Neural cell (in vitro differentiated cells): ENCODE data around the gene CASP2. TPM values are rescaled to one million over a fixed set of nuclear protein-coding genes. Genes with fewer than 3 reads are reported as not detected.

Experiments
- H2AFZ ChIP-seq: fragments of 200-600, 300-800 bp; sonication (generic), shearing (Covaris generic); 2 replicates; pipeline ENCODE4 v1.6.0; 2014; ENCODE audit warnings: low read depth, mild to moderate bottlenecking, antibody characterized with exemption, low read length, moderate library complexity
- H3F3A ChIP-seq: fragments of 200-600 bp; shearing (Covaris generic); 2 replicates; pipeline ENCODE4 v1.6.1; 2016; ENCODE audit warnings: mild to moderate bottlenecking, moderate library complexity, mixed read lengths, antibody characterized with exemption, low read length; ENCODE audit not compliant: insufficient read depth, poor library complexity, severe bottlenecking
- H3K27ac ChIP-seq: fragments of 200-600, 300-800 bp; sonication (generic), shearing (Covaris generic); 2 replicates; pipeline ENCODE4 v1.5.1; 2014; ENCODE audit warnings: mild to moderate bottlenecking, low read length, moderate library complexity
- H3K27me3 ChIP-seq: fragments of 300-800, 200-600 bp; sonication (generic), shearing (Covaris generic); 2 replicates; pipeline ENCODE4 v1.6.0; 2014; ENCODE audit warnings: mild to moderate bottlenecking, low read depth, low read length, moderate library complexity; ENCODE audit not compliant: insufficient read depth
- H3K36me3 ChIP-seq: fragments of 300-800, 200-600 bp; sonication (generic), shearing (Covaris generic); 2 replicates; pipeline ENCODE4 v1.5.1; 2014; ENCODE audit warnings: mild to moderate bottlenecking, antibody characterized with exemption, low read length, moderate library complexity; ENCODE audit not compliant: insufficient read depth
- H3K4me2 ChIP-seq: fragments of 300-800, 200-600 bp; sonication (generic), shearing (Covaris generic); 2 replicates; pipeline ENCODE4 v1.6.0; 2014; ENCODE audit warnings: mild to moderate bottlenecking, low read length
- H3K4me3 ChIP-seq: fragments of 300-800, 200-600 bp; sonication (generic), shearing (Covaris generic); 2 replicates; pipeline ENCODE4 v1.5.1; 2014; ENCODE audit warnings: mild to moderate bottlenecking, low read length, moderate library complexity
- H3K79me2 ChIP-seq: fragments of 200-600 bp; shearing (Covaris generic); replicated peaks from 2 replicates; pipeline ENCODE4 v1.6.0; 2014; ENCODE audit warnings: mild to moderate bottlenecking, low read length, moderate library complexity; ENCODE audit not compliant: insufficient read depth
- H3K9ac ChIP-seq: fragments of 300-800, 200-600 bp; sonication (generic), shearing (Covaris generic); 2 replicates; pipeline ENCODE4 v1.6.1; 2016; ENCODE audit warnings: mild to moderate bottlenecking, low read length, mixed read lengths
- H3K9me2 ChIP-seq: fragments of 200-600 bp; shearing (Covaris generic); 2 replicates; pipeline ENCODE4 v1.6.1; 2016; ENCODE audit warnings: mild to moderate bottlenecking, low read length, mixed read lengths; ENCODE audit not compliant: insufficient read depth
- H3K9me3 ChIP-seq: fragments of 200-600, 300-800 bp; sonication (generic), shearing (Covaris generic); 2 replicates; pipeline ENCODE4 v1.6.1; 2016; ENCODE audit warnings: mild to moderate bottlenecking, mixed run types, low read length, moderate library complexity, mixed read lengths
- H4K20me1 ChIP-seq: fragments of 200-600 bp; shearing (Covaris generic); 2 replicates; pipeline ENCODE4 v1.6.1; 2016; ENCODE audit warnings: mild to moderate bottlenecking, mixed run types; ENCODE audit not compliant: insufficient read depth
- CTCF ChIP-seq: fragments of 450-650 bp; IDR thresholded peaks from 2 replicates; pipeline ENCODE4 v1.5.1; 2014; ENCODE audit warnings: antibody characterized with exemption, mild to moderate bottlenecking, moderate library complexity; ENCODE audit not compliant: poor library complexity, severe bottlenecking
- EP300 ChIP-seq: fragments of 450-650 bp; conservative IDR thresholded peaks from 2 replicates; pipeline ENCODE4 v1.6.1; 2014; ENCODE audit warnings: antibody characterized with exemption, mild to moderate bottlenecking, moderate library complexity; ENCODE audit not compliant: poor library complexity, severe bottlenecking
- EZH2 ChIP-seq: fragments of 200-600, 300-800 bp; shearing (Covaris generic), sonication (generic); IDR thresholded peaks from 2 replicates; pipeline ENCODE4 v1.6.1; 2014; ENCODE audit warnings: antibody characterized with exemption, low read length, borderline replicate concordance, mild to moderate bottlenecking; ENCODE audit not compliant: insufficient read depth, poor library complexity, severe bottlenecking
- MXI1 ChIP-seq: fragments of 450-650 bp; conservative IDR thresholded peaks from 2 replicates; pipeline ENCODE4 v1.6.1; 2014; ENCODE audit warnings: antibody characterized with exemption, mild to moderate bottlenecking; ENCODE audit not compliant: poor library complexity, severe bottlenecking
- POLR2AphosphoS5 ChIP-seq: IDR thresholded peaks from 2 replicates; pipeline ENCODE4 v1.6.1; 2012
- RAD21 ChIP-seq: fragments of 450-650 bp; conservative IDR thresholded peaks from 2 replicates; pipeline ENCODE4 v1.6.1; 2014; ENCODE audit warnings: antibody characterized with exemption, mild to moderate bottlenecking, moderate library complexity
- REST ChIP-seq: IDR thresholded peaks from 2 replicates; pipeline ENCODE4 v1.6.1; 2012; ENCODE audit warnings: borderline replicate concordance
- SMC3 ChIP-seq: fragments of 450-650 bp; conservative IDR thresholded peaks from 2 replicates; pipeline ENCODE4 v1.6.1; 2014; ENCODE audit warnings: antibody characterized with exemption, mild to moderate bottlenecking, moderate library complexity; ENCODE audit not compliant: poor library complexity
- TAF1 ChIP-seq: IDR thresholded peaks from 2 replicates; pipeline ENCODE4 v1.6.1; 2012; ENCODE audit warnings: low read depth
- polyA plus RNA-seq: library from polyadenylated mRNA; depleted of rRNA; stranded (reverse); fragments of >200 nt; gene quantifications from 2 replicates; pipeline ENCODE4 v1.2.3, GENCODE V29; 2014

CASP2 gene
- polyA plus RNA-seq, 1 donor from 2014 or later = 9.0 TPM

- no peak overlapping the region for H2AFZ ChIP-seq
- H3K36me3 ChIP-seq = peaks cover 32% of the 10 kb centered on the region
- no peaks in the 10 kb centered on the region for H3K9me2 ChIP-seq
- H3K27ac ChIP-seq = no peak overlapping the region
- H4K20me1 ChIP-seq = no peaks in the 10 kb centered on the region
- H3F3A ChIP-seq = no peaks in the 10 kb centered on the region
- H3K79me2 ChIP-seq = no peaks in the 10 kb centered on the region
- H3K9me3 ChIP-seq = no peaks in the 10 kb centered on the region
- TF ChIP-seq SMC3 (no peak), MXI1 (no peak), REST (no peak), TAF1 (no peak), RAD21 (no peak), EZH2 (no peak), EP300 (no peak), POLR2AphosphoS5 (no peak), CTCF (no peak)
- no peak overlapping the region for H3K4me2 ChIP-seq
- H3K9ac ChIP-seq = no peak overlapping the region
- no peak overlapping the region for H3K4me3 ChIP-seq
- no peaks in the 10 kb centered on the region for H3K27me3 ChIP-seq
Observed at GRCh38 chr7:143308632-143309031, 20.5 kb downstream of the CASP2 start.

- H3K9me2 ChIP-seq = no peaks in the 10 kb centered on the region
- H3K9me3 ChIP-seq = no peaks in the 10 kb centered on the region
- no peaks in the 10 kb centered on the region for H4K20me1 ChIP-seq
- no peaks in the 10 kb centered on the region for H3K27me3 ChIP-seq
- no peaks in the 10 kb centered on the region for H3F3A ChIP-seq
- H3K27ac ChIP-seq = no peak overlapping the region
- no peaks in the 10 kb centered on the region for H3K79me2 ChIP-seq
- H3K4me2 ChIP-seq = no peak overlapping the region
- no peak overlapping the region for H2AFZ ChIP-seq
- H3K36me3 ChIP-seq = peaks cover 11% of the 10 kb centered on the region
- H3K4me3 ChIP-seq = no peak overlapping the region
- TF ChIP-seq REST (no peak), CTCF (no peak), EP300 (no peak), SMC3 (no peak), TAF1 (no peak), POLR2AphosphoS5 (no peak), RAD21 (no peak), EZH2 (no peak), MXI1 (no peak)
- no peak overlapping the region for H3K9ac ChIP-seq
Observed at GRCh38 chr7:143314127-143314526, 26.0 kb downstream of the CASP2 start.
